ENCODE measurements around the gene PTRH1.

Gene PTRH1

DNA sequence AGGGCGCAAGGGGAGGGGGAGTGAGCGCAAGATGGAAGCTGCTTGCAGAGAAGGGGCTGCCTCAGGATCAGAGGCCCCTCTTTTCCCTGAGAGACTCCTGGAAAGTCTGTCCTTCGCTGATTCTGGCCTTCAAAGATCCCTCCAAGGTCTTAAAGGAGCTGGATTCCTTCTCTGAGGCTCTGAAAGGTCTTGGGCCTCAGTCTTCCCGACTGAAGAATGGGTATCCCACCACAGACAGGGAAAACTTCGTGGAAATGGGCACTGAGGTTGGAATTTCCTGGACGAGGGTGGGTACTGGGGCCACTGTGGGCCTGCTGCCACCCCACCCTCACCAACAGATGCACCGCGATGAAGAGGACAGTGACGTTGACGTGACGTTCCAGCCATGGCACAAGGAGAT is 3.1 kb downstream of the PTRH1 start:
- no peaks in the 10 kb centered on the region for H4K20me1 ChIP-seq (ENCODE audit: insufficient read depth, low read length, poor library complexity, severe bottlenecking)
- TF ChIP-seq EZH2phosphoT487 (IDR thresholded peaks at IDR 0.05; ENCODE audit: borderline replicate concordance) (no peak), CTCF (conservative IDR thresholded peaks at IDR 0.05; ENCODE audit: low read length) (no peak)
- no peaks in the 10 kb centered on the region for H3F3A ChIP-seq (ENCODE audit: low read depth)
- no peak overlapping the region for H3K4me3 ChIP-seq (ENCODE audit: low read length, poor library complexity, severe bottlenecking)
- H3K9ac ChIP-seq (ENCODE audit: low read depth, low read length, poor library complexity, severe bottlenecking): no peak overlapping the region
- peak overlapping the region; percentile 62 for H3K4me2 ChIP-seq (ENCODE audit: low read depth, low read length, poor library complexity, severe bottlenecking)
- H2AFZ ChIP-seq (ENCODE audit: low read length): no peak overlapping the region
- H3K36me3 ChIP-seq (ENCODE audit: insufficient read depth, low read length): no peaks in the 10 kb centered on the region
- peaks cover 29% of the 10 kb centered on the region for H3K4me1 ChIP-seq (ENCODE audit: insufficient read depth, low read length, poor library complexity, severe bottlenecking)
- H3K9me2 ChIP-seq (replicated peaks; ENCODE audit: low read depth, low read length): no peaks in the 10 kb centered on the region
- no peaks in the 10 kb centered on the region for H3K9me3 ChIP-seq (ENCODE audit: insufficient read depth, low read depth, low read length)
- H3K27me3 ChIP-seq (ENCODE audit: insufficient read depth, low read length, poor library complexity, severe bottlenecking): no peaks in the 10 kb centered on the region
- H3K79me2 ChIP-seq (ENCODE audit: insufficient read depth, low read length): no peaks in the 10 kb centered on the region

GRCh38 chr9:127711831-127712274 is 3.6 kb downstream of the PTRH1 start:
- H2AFZ ChIP-seq (ENCODE audit: low read length): no peak overlapping the region
- TF ChIP-seq EZH2phosphoT487 (IDR thresholded peaks at IDR 0.05; ENCODE audit: borderline replicate concordance) (no peak), CTCF (conservative IDR thresholded peaks at IDR 0.05; ENCODE audit: low read length) (no peak)
- no peaks in the 10 kb centered on the region for H3K36me3 ChIP-seq (ENCODE audit: insufficient read depth, low read length)
- H3K79me2 ChIP-seq (ENCODE audit: insufficient read depth, low read length): no peaks in the 10 kb centered on the region
- no peak overlapping the region for H3K9ac ChIP-seq (ENCODE audit: low read depth, low read length, poor library complexity, severe bottlenecking)
- H3K27me3 ChIP-seq (ENCODE audit: insufficient read depth, low read length, poor library complexity, severe bottlenecking): no peaks in the 10 kb centered on the region
- H3K4me2 ChIP-seq (ENCODE audit: low read depth, low read length, poor library complexity, severe bottlenecking): peak overlapping the region; percentile 62
- no peaks in the 10 kb centered on the region for H4K20me1 ChIP-seq (ENCODE audit: insufficient read depth, low read length, poor library complexity, severe bottlenecking)
- H3K4me3 ChIP-seq (ENCODE audit: low read length, poor library complexity, severe bottlenecking): no peak overlapping the region
- no peaks in the 10 kb centered on the region for H3K9me2 ChIP-seq (replicated peaks; ENCODE audit: low read depth, low read length)
- H3K9me3 ChIP-seq (ENCODE audit: insufficient read depth, low read depth, low read length): no peaks in the 10 kb centered on the region
- peaks cover 30% of the 10 kb centered on the region for H3K4me1 ChIP-seq (ENCODE audit: insufficient read depth, low read length, poor library complexity, severe bottlenecking)
- no peaks in the 10 kb centered on the region for H3F3A ChIP-seq (ENCODE audit: low read depth)

GRCh38 chr9:127711226-127711701 is 4.2 kb downstream of the PTRH1 start:
- H3K79me2 ChIP-seq (ENCODE audit: insufficient read depth, low read length): no peaks in the 10 kb centered on the region
- H3F3A ChIP-seq (ENCODE audit: low read depth): no peaks in the 10 kb centered on the region
- TF ChIP-seq EZH2phosphoT487 (IDR thresholded peaks at IDR 0.05; ENCODE audit: borderline replicate concordance) (no peak), CTCF (conservative IDR thresholded peaks at IDR 0.05; ENCODE audit: low read length) (no peak)
- no peaks in the 10 kb centered on the region for H3K36me3 ChIP-seq (ENCODE audit: insufficient read depth, low read length)
- H3K9ac ChIP-seq (ENCODE audit: low read depth, low read length, poor library complexity, severe bottlenecking): no peak overlapping the region
- H3K9me2 ChIP-seq (replicated peaks; ENCODE audit: low read depth, low read length): no peaks in the 10 kb centered on the region
- no peaks in the 10 kb centered on the region for H4K20me1 ChIP-seq (ENCODE audit: insufficient read depth, low read length, poor library complexity, severe bottlenecking)
- peaks cover 30% of the 10 kb centered on the region for H3K4me1 ChIP-seq (ENCODE audit: insufficient read depth, low read length, poor library complexity, severe bottlenecking)
- no peaks in the 10 kb centered on the region for H3K27me3 ChIP-seq (ENCODE audit: insufficient read depth, low read length, poor library complexity, severe bottlenecking)
- H2AFZ ChIP-seq (ENCODE audit: low read length): no peak overlapping the region
- no peaks in the 10 kb centered on the region for H3K9me3 ChIP-seq (ENCODE audit: insufficient read depth, low read depth, low read length)
- peak overlapping the region; percentile 62 for H3K4me2 ChIP-seq (ENCODE audit: low read depth, low read length, poor library complexity, severe bottlenecking)
- H3K4me3 ChIP-seq (ENCODE audit: low read length, poor library complexity, severe bottlenecking): no peak overlapping the region

Data from Loucy (cell line).